Measurements from ENCODE around the gene TNFRSF14. TPM values are rescaled to one million over a fixed set of nuclear protein-coding genes. Genes with fewer than 3 reads are reported as not detected.

The TNFRSF14 gene
- total and polyA plus RNA-seq, 9 of the 15 experiments (the other 6 are each of a cell fraction or from before 2014, with no cell fraction given) = 0.11 to 2.3 (median 0.68) TPM; not detected in 2

DNA sequence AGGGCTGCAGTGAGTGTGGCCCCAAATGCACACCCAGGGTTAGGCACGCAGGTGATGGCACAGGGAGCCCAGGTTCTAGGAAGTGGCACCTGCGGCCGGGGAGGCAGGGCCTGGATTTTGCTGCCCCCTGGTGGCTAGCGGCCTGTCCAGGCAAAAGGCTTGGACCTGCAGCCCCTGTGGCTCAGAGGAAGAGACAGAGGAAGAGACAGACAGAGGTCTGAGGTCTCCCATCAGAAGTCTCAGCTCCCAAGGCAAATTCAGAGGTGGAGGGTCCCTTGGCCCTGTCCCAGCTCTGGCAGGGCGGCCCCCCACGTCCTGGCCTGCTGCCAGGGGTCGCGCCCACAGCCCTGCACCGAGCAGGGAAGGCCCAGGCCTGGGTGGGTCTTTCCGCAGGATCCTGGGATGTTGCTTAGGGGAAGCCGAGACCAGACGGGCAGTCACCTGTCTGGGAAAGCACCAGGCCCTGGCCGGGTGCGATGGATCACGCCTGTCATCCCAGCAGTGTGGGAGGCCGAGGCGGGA, 8.0 kb upstream of the TNFRSF14 start (continued):
- TF ChIP-seq LCOR (CRISPR knock-in tag; IDR thresholded peaks at IDR 0.05) (0 out of 2 replicates have a peak, but pooled peaks have one; percentile 58), KAT7 (CRISPR knock-in tag; IDR thresholded peaks at IDR 0.05; ENCODE audit: borderline replicate concordance) (peak; percentile 90), ZFPM2 (CRISPR knock-in tag; IDR thresholded peaks at IDR 0.05) (no peak), NR1H2 (CRISPR knock-in tag; IDR thresholded peaks at IDR 0.05) (peak; percentile 53; the same call in 1 of the 2 replicates), ATF6 (CRISPR knock-in tag; IDR thresholded peaks at IDR 0.05) (0 out of 2 replicates have a peak, but pooled peaks have one; percentile 80), E2F1 (CRISPR knock-in tag; IDR thresholded peaks at IDR 0.05) (0 out of 2 replicates have a peak, but pooled peaks have one; percentile 52), CTBP1 (IDR thresholded peaks at IDR 0.05; ENCODE audit: borderline replicate concordance) (peak; percentile 65; the same call in 1 of the 2 replicates), SPI1 (IDR thresholded peaks at IDR 0.05; ENCODE audit: borderline replicate concordance, low read depth, low read length) (0 out of 2 replicates have a peak, but pooled peaks have one; percentile 57), ERF (CRISPR knock-in tag; IDR thresholded peaks at IDR 0.05) (no peak), NFIX (CRISPR knock-in tag; IDR thresholded peaks at IDR 0.05; ENCODE audit: low read depth) (peak; percentile 4; the same call in 1 of the 2 replicates), TBL1XR1 (IDR thresholded peaks at IDR 0.05; ENCODE audit: low read length in 2 of 2) (peak in 1 of 2 experiments; percentile 55; a peak in 2 of 4 replicates), CBX1 (IDR thresholded peaks at IDR 0.05; ENCODE audit: low read depth) (0 out of 2 replicates have a peak, but pooled peaks have one; percentile 55), BRD9 (IDR thresholded peaks at IDR 0.05; ENCODE audit: low read depth, partially characterized antibody) (peak; percentile 81), IRF2 (CRISPR knock-in tag; IDR thresholded peaks at IDR 0.05) (no peak), KAT8 (IDR thresholded peaks at IDR 0.05; ENCODE audit: low read depth) (no peak), PHF20 (IDR thresholded peaks at IDR 0.05; ENCODE audit: partially characterized antibody) (peak; percentile 8)
- TF ChIP-seq, protein P1, sequence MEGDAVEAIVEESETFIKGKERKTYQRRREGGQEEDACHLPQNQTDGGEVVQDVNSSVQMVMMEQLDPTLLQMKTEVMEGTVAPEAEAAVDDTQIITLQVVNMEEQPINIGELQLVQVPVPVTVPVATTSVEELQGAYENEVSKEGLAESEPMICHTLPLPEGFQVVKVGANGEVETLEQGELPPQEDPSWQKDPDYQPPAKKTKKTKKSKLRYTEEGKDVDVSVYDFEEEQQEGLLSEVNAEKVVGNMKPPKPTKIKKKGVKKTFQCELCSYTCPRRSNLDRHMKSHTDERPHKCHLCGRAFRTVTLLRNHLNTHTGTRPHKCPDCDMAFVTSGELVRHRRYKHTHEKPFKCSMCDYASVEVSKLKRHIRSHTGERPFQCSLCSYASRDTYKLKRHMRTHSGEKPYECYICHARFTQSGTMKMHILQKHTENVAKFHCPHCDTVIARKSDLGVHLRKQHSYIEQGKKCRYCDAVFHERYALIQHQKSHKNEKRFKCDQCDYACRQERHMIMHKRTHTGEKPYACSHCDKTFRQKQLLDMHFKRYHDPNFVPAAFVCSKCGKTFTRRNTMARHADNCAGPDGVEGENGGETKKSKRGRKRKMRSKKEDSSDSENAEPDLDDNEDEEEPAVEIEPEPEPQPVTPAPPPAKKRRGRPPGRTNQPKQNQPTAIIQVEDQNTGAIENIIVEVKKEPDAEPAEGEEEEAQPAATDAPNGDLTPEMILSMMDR (IDR thresholded peaks at IDR 0.05 in 2 of 3, conservative IDR thresholded peaks at IDR 0.05 in 1 of 3; ENCODE audit: insufficient read depth in 2 of 3, low read depth in 1 of 3, low read length in 3 of 3) = peak; percentile 94 to 97 (median 96)
